GM18873 (cell line): ENCODE data around the gene DBET.
"Not testable (repeated sequence)": the region's sequence is repeated elsewhere in the genome, so short reads cannot be mapped to it uniquely, and the experiment has no call there.

Source experiments
- ATAC-seq: cut with Tn5 transposase; IDR thresholded peaks from one replicate; pipeline ENCODE4 v1.9.1; 2021; ENCODE audit warnings: mild to moderate bottlenecking, moderate library complexity, moderate number of reproducible peaks; ENCODE audit not compliant: unreplicated experiment, low FRiP score

Gene DBET

DNA sequence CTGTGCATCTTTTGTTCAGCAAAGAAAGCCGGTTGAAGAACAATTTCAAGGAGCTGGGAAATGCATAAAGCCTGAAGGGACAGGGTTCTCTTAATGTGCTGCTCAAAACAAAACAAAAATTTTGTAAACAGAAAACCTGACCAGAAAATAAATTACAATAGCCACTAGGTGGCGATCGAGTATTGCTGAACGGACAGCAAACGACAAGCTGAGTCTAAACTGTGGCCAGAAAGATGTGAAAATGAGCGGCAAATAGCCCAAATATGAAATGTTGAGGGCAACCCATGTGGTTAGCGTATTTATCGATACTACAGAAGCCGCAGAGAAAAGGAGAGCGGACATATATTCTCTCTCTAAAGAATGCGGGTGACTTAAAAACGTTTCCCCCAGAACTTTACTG is 16.7 kb upstream of the DBET start:
- ATAC-seq = not testable (repeated sequence)

DNA sequence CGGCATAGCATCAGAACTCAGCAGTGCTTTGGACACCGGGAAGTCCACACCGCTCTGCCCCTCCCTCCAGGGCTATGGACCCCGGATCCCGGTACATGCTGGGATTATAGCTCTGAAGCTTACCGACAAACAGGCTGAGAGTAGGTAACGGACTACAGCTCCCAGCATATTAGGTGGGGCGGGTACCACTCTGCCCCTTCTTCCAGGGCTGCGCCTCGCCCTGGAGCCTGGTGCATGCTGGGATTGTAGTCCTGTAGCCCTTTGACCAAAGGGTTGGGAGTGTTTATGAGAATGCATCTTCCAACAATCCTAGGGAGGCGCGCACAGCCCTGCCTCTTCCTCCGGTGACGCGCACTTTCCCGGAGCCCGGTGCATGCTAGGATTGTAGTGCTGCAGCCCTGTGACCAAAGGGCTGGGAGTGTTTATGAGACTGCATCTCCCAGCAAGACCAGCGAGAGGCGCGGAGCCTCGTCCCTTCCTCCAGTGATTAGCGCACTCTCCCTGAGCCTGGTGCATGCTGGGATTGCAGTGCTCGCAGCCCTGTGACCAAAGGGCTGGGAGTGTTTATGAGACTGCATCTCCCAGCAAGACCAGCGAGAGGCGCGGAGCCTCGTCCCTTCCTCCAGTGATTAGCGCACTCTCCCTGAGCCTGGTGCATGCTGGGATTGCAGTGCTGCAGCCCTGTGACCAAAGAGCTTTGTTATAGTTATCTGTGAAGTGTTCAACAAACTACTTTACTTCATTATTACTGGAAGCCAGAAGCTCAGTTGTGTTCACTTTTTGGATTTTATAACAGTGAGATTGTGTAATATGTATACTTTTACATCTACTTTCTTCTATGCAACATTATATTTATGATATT is 14.7 kb upstream of the DBET start:
- not testable (repeated sequence) for ATAC-seq

DNA sequence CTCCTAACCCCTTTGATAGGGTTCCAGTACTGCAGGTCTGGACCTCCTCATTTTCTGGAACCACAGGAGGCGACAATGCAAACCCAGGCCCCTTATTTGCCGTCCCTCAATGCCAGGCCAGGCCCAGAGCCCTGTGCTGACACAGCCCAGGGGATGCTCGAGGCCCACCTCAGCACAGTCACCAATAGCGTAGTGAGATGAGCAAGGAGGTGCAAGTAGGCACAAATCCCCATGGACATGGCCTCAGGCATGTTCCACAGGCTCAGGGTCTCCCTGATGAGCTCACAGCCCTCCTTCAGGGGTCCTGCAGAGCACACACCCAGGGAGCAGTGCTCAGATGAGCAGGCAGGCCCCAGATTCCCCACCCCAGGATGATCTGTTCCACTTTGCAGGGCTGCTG is 5.3 kb upstream of the DBET start:
- not testable (repeated sequence) for ATAC-seq

GRCh38 chr4:190064805-190065204 is 503 bp downstream of the DBET start:
- not testable (repeated sequence) for ATAC-seq

DNA sequence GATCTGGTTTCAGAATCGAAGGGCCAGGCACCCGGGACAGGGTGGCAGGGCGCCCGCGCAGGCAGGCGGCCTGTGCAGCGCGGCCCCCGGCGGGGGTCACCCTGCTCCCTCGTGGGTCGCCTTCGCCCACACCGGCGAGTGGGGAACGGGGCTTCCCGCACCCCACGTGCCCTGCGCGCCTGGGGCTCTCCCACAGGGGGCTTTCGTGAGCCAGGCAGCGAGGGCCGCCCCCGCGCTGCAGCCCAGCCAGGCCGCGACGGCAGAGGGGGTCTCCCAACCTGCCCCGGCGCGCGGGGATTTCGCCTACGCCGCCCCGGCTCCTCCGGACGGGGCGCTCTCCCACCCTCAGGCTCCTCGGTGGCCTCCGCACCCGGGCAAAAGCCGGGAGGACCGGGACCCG is 4.0 kb downstream of the DBET start:
- not testable (repeated sequence) for ATAC-seq

GRCh38 chr4:190093052-190093451 is 28.8 kb downstream of the DBET start:
- ATAC-seq = not testable (repeated sequence)

GRCh38 chr4:190094031-190094430 is 29.7 kb downstream of the DBET start:
- ATAC-seq = not testable (repeated sequence)

- ATAC-seq = not testable (repeated sequence)
These were observed 31.0 kb downstream of the DBET start for GRCh38 chr4:190095335-190095734.

DNA sequence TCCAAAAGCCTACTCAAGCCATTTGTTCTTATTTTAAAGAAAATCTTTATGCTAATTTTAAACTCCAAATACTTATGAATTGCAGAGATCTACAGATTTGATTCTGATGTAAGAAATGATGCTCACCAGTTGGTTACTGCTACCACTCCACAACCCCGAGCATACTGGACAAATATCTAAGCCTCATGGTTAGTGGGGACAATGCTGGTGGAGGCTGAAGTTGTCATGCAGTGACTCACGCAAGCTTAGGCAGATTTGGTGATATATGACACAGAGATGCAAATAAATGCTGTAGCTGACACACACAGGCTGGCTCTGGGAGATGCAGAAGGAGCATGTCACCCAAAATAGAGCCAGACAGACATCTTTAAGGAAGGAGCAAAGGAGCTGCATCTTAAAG is 35.3 kb downstream of the DBET start:
- not testable (repeated sequence) for ATAC-seq

DNA sequence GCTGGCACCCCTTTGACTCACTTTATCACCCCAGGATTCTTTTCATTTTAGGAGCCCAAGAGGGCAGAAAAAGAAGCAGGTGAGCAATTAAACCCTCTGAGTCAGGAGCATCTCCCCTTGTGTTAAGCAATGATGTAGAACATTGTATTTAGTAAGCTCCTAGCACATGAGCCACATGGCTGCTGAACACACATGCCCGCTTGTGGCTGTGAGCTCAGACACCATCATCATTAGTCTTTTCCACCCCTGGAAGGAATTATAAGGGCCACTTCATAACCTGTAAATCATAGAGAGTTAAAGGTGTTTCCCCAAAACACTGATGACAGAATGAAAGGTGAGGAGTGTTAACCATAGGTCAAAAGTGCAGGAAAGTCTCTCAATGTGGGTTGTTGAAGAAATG is 37.2 kb downstream of the DBET start:
- ATAC-seq = not testable (repeated sequence)

DNA sequence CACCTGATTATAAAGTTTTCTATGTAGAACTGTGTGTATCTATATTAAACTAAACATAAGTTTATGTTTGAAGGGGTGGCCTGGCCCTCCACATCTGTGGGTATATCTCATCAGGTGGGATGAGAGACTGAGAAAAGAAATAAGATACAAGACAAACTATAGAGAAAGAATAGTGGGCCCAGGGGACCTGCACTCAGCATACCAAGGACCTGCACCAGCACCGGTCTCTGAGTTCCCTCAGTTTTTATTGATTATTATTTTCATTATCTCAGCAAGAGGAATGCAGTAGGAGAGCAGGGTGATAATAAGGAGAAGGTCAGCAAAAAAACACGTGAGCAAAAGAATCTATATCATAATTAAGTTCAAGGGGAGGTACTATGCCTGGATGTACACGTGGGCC is 41.9 kb downstream of the DBET start:
- ATAC-seq = not testable (repeated sequence)

- not testable (repeated sequence) for ATAC-seq
These were observed 42.5 kb downstream of the DBET start for GRCh38 chr4:190106611-190107480.

- ATAC-seq = not testable (repeated sequence)
These were observed 43.6 kb downstream of the DBET start for GRCh38 chr4:190107766-190108485.

- not testable (repeated sequence) for ATAC-seq
These were observed 44.5 kb downstream of the DBET start for GRCh38 chr4:190108756-190109155.

DNA sequence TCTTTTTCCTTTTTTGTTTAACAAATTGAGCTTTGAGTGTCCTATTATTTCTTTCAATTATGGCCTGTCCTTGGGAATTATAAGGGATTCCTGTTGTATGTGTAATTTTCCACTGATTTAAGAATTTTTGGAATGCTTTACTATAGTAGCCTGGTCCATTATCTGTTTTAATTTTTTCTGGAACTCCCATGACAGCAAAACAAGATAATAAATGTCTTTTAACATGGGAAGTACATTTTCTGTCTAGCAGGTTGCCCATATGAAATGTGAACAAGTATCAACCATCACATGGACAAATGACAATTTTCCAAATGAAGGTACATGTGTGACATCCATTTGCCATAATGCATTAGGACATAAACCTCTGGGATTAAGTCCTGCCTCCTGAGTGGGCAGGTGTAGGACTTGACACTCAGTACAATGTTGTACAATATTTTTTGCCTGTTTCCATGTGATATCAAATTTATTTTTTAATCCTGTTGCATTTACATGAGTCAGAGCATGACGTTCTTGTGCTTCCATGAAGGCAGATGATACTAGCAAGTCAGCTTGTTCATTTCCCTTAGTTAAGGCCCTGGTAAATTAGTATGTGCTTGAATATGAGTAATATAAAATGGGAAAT is 45.2 kb downstream of the DBET start:
- not testable (repeated sequence) for ATAC-seq

- not testable (repeated sequence) for ATAC-seq
These were observed 45.7 kb downstream of the DBET start for GRCh38 chr4:190110033-190110432.

DNA sequence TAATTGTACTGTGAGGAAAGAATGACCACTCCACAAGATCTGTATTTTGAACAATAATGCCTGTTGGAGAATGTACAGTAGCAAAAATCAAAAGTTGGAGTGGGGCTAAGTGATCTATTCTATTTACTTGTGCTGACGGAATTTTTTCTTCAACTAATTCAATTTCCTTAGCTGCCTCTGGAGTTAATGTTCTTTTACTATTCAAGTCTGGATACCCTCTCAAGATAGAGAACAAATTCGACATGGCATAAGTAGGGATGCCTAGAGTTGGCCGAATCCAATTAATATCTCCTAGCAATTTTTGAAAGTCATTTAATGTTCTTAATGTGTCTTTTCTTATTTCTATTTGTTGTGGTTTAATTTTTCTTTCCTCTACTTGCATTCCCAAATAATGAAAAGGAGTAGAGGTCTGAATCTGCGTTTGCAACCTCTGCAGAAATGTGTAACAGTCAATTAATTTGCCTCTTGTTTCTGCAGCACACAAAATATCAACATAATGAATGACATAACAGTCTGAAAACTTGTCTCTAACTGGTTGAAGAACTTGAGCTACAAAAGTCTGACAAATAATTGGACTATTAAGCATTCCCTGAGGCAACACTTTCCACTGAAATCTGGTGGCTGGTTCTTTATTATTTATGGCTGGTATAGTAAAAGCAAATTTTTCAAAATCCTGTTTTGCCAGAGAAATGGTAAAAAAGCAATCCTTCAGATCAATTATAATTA is 46.4 kb downstream of the DBET start:
- ATAC-seq = not testable (repeated sequence)

DNA sequence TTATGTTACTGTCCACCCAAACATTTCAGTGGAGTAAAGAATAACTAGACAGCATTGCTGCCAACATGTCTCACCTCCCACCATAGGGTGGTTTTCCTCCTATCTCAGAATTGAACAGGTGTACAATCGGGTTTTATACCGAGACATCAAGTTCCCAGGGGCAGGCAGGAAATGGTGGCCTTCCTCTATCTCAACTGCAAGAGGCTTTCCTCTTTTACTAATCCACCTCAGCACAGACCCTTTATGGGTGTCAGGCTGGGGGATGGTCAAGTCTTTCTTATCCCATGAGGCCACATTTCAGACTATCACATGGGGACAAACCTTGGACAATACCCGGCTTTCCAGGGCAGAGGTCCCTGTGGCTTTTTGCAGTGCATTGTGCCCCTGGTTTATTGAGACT is 48.6 kb downstream of the DBET start:
- ATAC-seq = not testable (repeated sequence)

GRCh38 chr4:190114991-190115390 is 50.7 kb downstream of the DBET start:
- ATAC-seq = not testable (repeated sequence)
